Activated CD4-positive, alpha-beta memory T cell treated with anti-CD3 and anti-CD28 coated beads, Interleukin-2, amount 10 ng/mL, durations not matched to agents 7 days and 5 days (primary cell): ENCODE data around the gene TNFRSF21. TPM values are rescaled to one million over a fixed set of nuclear protein-coding genes. Genes with fewer than 3 reads are reported as not detected.
"Not testable (repeated sequence)": the region's sequence is repeated elsewhere in the genome, so short reads cannot be mapped to it uniquely, and the experiment has no call there.

Source experiments
- CTCF ChIA-PET: fragments of 350-600 bp; sonication (Branson Sonifier 250); formaldehyde crosslinking; loops from one replicate; lab custom pipeline; 2021; ENCODE audit warnings: antibody characterized with exemption, inconsistent platforms; lab: Charles Lee
- POLR2A ChIA-PET: fragments of 350-600 bp; sonication (Branson Sonifier 250); formaldehyde crosslinking; loops from one replicate; lab custom pipeline; 2021; ENCODE audit warnings: antibody characterized with exemption; lab: Charles Lee
- DNase-seq: peaks from one replicate; pipeline ENCODE4 v3.0.0-alpha.2; 2020
- H3K27ac Mint-ChIP-seq: one replicate; pipeline ENCODE4 v1.8.0; 2021; ENCODE audit warnings: mild to moderate bottlenecking, mixed read lengths
- H3K27me3 Mint-ChIP-seq: one replicate; pipeline ENCODE4 v1.8.0; 2021; ENCODE audit warnings: mixed read lengths
- H3K36me3 Mint-ChIP-seq: one replicate; pipeline ENCODE4 v1.8.0; 2021; ENCODE audit warnings: low read depth, mixed read lengths
- H3K4me1 Mint-ChIP-seq: one replicate; pipeline ENCODE4 v1.8.0; 2021; ENCODE audit warnings: mixed read lengths
- H3K4me3 Mint-ChIP-seq: one replicate; pipeline ENCODE4 v1.8.0; 2021; ENCODE audit warnings: mild to moderate bottlenecking, mixed read lengths
- H3K9me3 Mint-ChIP-seq: one replicate; pipeline ENCODE4 v1.8.0; 2021; ENCODE audit warnings: mixed read lengths
- total RNA-seq, 2 experiments: library from RNA; stranded (reverse); gene quantifications; one replicate each; pipeline ENCODE4 v1.2.3, GENCODE V29; 2021

Gene TNFRSF21
- total RNA-seq, 2 experiments from 2014 or later: 0.18 TPM; not detected in 1

DNA sequence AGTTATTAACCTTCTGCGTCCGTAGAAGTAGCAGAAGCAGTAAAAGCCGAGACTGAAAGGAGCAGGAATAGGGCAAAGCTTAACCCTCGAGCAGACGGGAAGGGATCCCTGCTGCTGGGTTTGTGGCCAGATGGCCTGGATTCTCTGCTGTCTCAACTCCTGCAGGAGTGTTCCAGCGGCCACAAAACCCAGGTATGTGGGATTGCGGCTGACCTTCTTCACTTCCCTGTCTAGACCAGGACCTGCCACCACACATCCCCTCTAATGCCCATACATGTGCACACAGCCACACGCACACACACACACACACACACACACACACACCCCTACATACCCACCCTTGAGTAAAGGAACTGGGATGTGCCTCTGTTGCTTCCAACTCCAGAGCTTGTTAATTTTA lies 33.1 kb upstream of the TNFRSF21 start:
- ChIA-PET POLR2A (no interaction called here), CTCF (no interaction called here)
- no peak for DNase-seq
- no peaks in the 10 kb centered on the region for H3K9me3 Mint-ChIP-seq
- no peaks in the 10 kb centered on the region for H3K27me3 Mint-ChIP-seq
- no peaks in the 10 kb centered on the region for H3K4me1 Mint-ChIP-seq
- H3K27ac Mint-ChIP-seq: no peak overlapping the region
- H3K4me3 Mint-ChIP-seq: no peak overlapping the region
- H3K36me3 Mint-ChIP-seq: no peaks in the 10 kb centered on the region

- no peaks in the 10 kb centered on the region for H3K9me3 Mint-ChIP-seq
- ChIA-PET CTCF (no interaction called here), POLR2A (no interaction called here)
- H3K4me3 Mint-ChIP-seq: no peak overlapping the region
- no peaks in the 10 kb centered on the region for H3K4me1 Mint-ChIP-seq
- no peak overlapping the region for H3K27ac Mint-ChIP-seq
- no peak for DNase-seq
- no peaks in the 10 kb centered on the region for H3K36me3 Mint-ChIP-seq
- H3K27me3 Mint-ChIP-seq: peaks cover 5% of the 10 kb centered on the region
Observed at GRCh38 chr6:47337519-47337918, 27.8 kb upstream of the TNFRSF21 start.

DNA sequence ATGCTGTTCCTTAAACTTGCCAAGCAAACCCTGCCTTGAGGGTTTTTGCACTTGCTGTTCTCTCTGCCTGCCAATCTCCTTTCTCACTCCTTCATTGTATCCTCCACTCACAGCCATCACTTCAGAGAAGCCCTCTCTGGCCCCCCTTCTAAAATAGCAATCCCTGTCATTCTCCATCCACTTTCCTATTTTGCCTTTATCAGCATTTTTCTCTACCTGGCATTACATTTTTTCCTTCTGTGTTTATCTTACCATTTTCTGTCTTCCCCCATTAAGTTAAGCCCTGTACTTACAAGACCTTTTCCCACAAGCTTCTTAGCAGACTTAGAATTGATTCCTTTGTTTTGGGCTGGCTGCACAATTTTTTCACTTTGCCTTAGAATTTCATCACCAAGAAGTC lies 26.6 kb upstream of the TNFRSF21 start:
- H3K27me3 Mint-ChIP-seq: peaks cover 5% of the 10 kb centered on the region
- H3K36me3 Mint-ChIP-seq: no peaks in the 10 kb centered on the region
- H3K27ac Mint-ChIP-seq: no peak overlapping the region
- no peaks in the 10 kb centered on the region for H3K9me3 Mint-ChIP-seq
- POLR2A ChIA-PET: no interaction called here
- no peak overlapping the region for H3K4me3 Mint-ChIP-seq
- DNase-seq: no peak
- CTCF ChIA-PET: interaction anchor here (0.5 kb wide), 1 partner anchor 42 kb away, joined by 3 read pairs; no protein-coding TSS in a partner anchor
- H3K4me1 Mint-ChIP-seq: no peaks in the 10 kb centered on the region

GRCh38 chr6:47335466-47335865 lies 25.8 kb upstream of the TNFRSF21 start:
- H3K4me1 Mint-ChIP-seq: no peaks in the 10 kb centered on the region
- H3K27ac Mint-ChIP-seq: no peak overlapping the region
- POLR2A ChIA-PET: no interaction called here
- no peaks in the 10 kb centered on the region for H3K9me3 Mint-ChIP-seq
- no peak for DNase-seq
- no peak overlapping the region for H3K4me3 Mint-ChIP-seq
- no peaks in the 10 kb centered on the region for H3K36me3 Mint-ChIP-seq
- H3K27me3 Mint-ChIP-seq: peaks cover 9% of the 10 kb centered on the region
- CTCF ChIA-PET: no interaction called here

DNA sequence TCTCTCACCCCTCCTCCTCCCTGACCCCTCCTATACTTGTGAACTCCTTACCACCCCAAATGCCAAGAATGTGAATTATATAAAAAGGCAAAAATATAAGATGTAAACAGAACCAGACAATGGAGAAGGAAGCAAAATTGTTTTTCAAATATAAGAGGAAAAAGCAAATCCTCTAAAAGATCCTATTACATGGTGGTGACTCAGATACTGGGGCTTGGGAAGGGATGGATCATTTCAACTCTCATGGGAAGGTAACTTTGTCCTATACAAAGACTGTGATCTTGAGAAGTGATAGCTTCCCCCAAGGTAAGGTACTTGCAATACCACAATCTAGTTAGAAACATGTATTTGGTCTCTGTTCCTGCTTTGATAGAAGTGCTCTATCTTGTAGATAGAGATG lies 24.6 kb upstream of the TNFRSF21 start:
- Mint-ChIP-seq H3K27ac (no peak overlapping the region), H3K27me3 (peaks cover 11% of the 10 kb centered on the region), H3K36me3 (no peaks in the 10 kb centered on the region), H3K4me3 (no peak overlapping the region), H3K9me3 (no peaks in the 10 kb centered on the region), H3K4me1 (no peaks in the 10 kb centered on the region)
- DNase-seq: no peak
- POLR2A ChIA-PET: no interaction called here
- CTCF ChIA-PET: no interaction called here

GRCh38 chr6:47328606-47329005 lies 18.9 kb upstream of the TNFRSF21 start:
- POLR2A ChIA-PET, H3K4me3 Mint-ChIP-seq, H3K27ac Mint-ChIP-seq, CTCF ChIA-PET, H3K36me3 Mint-ChIP-seq, DNase-seq, H3K4me1 Mint-ChIP-seq, H3K9me3 Mint-ChIP-seq: not testable (repeated sequence)
- peaks cover 12% of the 10 kb centered on the region for H3K27me3 Mint-ChIP-seq

GRCh38 chr6:47328139-47328538 lies 18.4 kb upstream of the TNFRSF21 start:
- H3K4me3 Mint-ChIP-seq, POLR2A ChIA-PET, H3K27ac Mint-ChIP-seq, H3K4me1 Mint-ChIP-seq, H3K36me3 Mint-ChIP-seq, DNase-seq, CTCF ChIA-PET, H3K9me3 Mint-ChIP-seq: not testable (repeated sequence)
- H3K27me3 Mint-ChIP-seq: peaks cover 12% of the 10 kb centered on the region

GRCh38 chr6:47323887-47324286 lies 14.2 kb upstream of the TNFRSF21 start:
- DNase-seq: no peak
- no peaks in the 10 kb centered on the region for H3K36me3 Mint-ChIP-seq
- peaks cover 8% of the 10 kb centered on the region for H3K4me1 Mint-ChIP-seq
- no peak overlapping the region for H3K27ac Mint-ChIP-seq
- no peak overlapping the region for H3K4me3 Mint-ChIP-seq
- peaks cover 21% of the 10 kb centered on the region for H3K27me3 Mint-ChIP-seq
- H3K9me3 Mint-ChIP-seq: peaks cover 2% of the 10 kb centered on the region
- CTCF ChIA-PET: interaction anchor here (1.0 kb wide), 1 partner anchor 14 kb away, joined by 4 read pairs; the partner anchor contains the start of gene TNFRSF21
- POLR2A ChIA-PET: no interaction called here

DNA sequence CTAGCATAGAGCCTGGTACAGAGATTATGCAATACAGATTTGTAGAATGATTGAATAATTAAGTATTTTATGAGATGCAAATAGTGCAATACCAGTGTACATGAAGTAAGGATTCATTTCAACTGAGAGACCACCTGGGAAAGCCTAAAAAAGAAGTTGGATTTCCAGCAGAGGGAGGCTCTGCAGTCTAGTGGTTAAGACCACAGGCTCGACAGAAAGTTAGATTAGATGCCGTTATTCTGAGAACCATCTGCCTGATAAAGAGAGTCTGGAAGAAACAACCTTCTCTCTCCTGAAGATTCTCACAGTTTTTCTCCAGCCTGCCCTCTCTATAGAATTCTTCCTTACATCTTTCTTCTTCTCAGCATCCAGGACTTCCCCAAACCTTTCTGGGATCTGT lies 13.6 kb upstream of the TNFRSF21 start:
- ChIA-PET POLR2A (no interaction called here), CTCF (interaction anchor here (1.0 to 1.1 kb wide), 2 partner anchors 13 to 458 kb away, joined by 3 to 4 read pairs; partner anchors contain the start of gene TNFRSF21)

DNA sequence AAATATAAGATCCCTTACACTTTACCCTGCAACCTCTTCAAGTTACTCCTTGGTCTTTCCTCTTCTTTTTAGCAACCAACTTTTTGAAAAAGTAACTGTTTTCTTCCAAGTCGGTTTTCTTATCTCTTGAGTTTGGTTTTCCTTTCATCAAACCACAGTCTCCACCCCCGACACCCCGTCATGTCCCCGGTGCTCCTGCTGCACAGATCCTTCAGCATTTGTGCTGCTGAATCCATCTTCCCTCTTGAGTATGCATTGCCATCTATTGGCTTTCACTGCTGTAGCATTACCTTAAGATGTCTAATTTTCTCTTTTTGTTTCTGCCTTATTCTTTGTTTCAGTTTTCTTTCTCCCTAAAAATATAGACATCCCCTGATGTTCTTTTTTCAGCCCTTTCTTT lies 11.9 kb upstream of the TNFRSF21 start:
- Mint-ChIP-seq H3K36me3 (no peaks in the 10 kb centered on the region), H3K4me3 (no peak overlapping the region), H3K9me3 (peaks cover 2% of the 10 kb centered on the region), H3K27ac (no peak overlapping the region), H3K4me1 (peaks cover 7% of the 10 kb centered on the region), H3K27me3 (peaks cover 25% of the 10 kb centered on the region)
- CTCF ChIA-PET: no interaction called here
- POLR2A ChIA-PET: no interaction called here
- no peak for DNase-seq

More for the DNA sequence above, 13.6 kb upstream of the TNFRSF21 start:
- DNase-seq: no peak
- Mint-ChIP-seq H3K36me3 (no peaks in the 10 kb centered on the region), H3K4me3 (no peak overlapping the region), H3K9me3 (peaks cover 2% of the 10 kb centered on the region), H3K27me3 (peaks cover 21% of the 10 kb centered on the region), H3K27ac (no peak overlapping the region), H3K4me1 (peaks cover 7% of the 10 kb centered on the region)

DNA sequence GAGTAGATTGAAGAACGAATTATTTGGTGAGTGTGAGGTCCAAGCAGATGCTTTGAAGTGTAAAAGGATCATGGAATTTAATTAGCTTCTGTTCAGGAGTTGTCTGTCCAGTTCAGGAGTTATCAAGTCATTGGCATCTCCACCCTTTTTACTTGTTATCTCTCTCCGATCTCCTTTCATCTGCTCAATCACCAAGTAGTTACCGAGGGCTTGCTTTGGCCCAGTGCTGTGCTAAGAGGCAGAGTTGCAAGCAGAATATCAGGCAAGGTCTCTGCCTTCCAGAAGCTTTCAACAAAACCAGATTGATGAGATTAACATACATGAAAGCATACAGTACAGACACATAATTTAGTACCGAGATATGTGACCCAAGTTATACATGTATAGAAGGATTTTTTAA lies 10.2 kb upstream of the TNFRSF21 start:
- peaks cover 2% of the 10 kb centered on the region for H3K9me3 Mint-ChIP-seq
- peaks cover 7% of the 10 kb centered on the region for H3K4me1 Mint-ChIP-seq
- ChIA-PET POLR2A (no interaction called here), CTCF (no interaction called here)
- H3K36me3 Mint-ChIP-seq: no peaks in the 10 kb centered on the region
- H3K27me3 Mint-ChIP-seq: peaks cover 22% of the 10 kb centered on the region
- no peak overlapping the region for H3K27ac Mint-ChIP-seq
- no peak overlapping the region for H3K4me3 Mint-ChIP-seq
- DNase-seq: no peak

GRCh38 chr6:47319382-47319781 lies 9.7 kb upstream of the TNFRSF21 start:
- Mint-ChIP-seq H3K4me3 (no peak overlapping the region), H3K27me3 (peaks cover 22% of the 10 kb centered on the region), H3K9me3 (peaks cover 2% of the 10 kb centered on the region), H3K27ac (no peak overlapping the region), H3K36me3 (no peaks in the 10 kb centered on the region), H3K4me1 (peaks cover 7% of the 10 kb centered on the region)
- DNase-seq: no peak
- ChIA-PET POLR2A (no interaction called here), CTCF (no interaction called here)

DNA sequence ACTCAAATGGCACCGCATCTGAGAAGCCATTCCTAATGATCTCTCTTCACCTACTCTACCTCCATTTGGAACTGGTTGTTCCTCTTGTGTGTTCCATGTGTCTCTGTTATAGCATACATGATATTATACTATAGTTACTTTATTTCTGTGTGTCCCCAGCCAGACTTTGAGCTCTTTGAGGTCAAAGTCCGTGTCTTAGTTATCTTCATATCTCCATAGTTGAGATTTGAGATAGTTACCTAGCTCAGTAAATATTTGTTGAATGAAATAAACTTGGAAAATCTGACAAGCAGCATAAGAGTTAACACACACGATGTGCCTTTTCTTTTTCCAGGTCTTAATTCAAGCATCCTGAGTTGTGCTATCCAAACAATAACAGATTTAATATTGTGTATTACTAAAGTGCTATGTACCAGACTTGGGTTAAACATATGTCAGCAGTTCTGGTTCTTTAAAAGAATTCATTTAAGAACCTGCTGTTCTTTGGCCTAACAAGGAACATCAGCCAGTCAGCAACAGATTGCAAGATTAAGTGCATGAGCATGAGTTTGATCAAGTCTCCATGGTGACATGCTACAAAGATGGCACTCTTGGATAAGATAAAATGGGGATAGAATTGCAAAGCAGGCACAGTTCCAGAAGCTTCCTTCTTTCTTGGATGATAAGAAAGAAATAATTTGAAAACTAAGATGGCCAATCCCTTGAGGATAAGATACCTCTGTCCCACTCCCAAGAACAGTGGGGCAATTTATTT lies 8.7 kb upstream of the TNFRSF21 start:
- Mint-ChIP-seq H3K4me3 (no peak overlapping the region), H3K9me3 (peaks cover 2% of the 10 kb centered on the region), H3K27me3 (peaks cover 19% of the 10 kb centered on the region), H3K4me1 (peaks cover 7% of the 10 kb centered on the region), H3K36me3 (no peaks in the 10 kb centered on the region), H3K27ac (no peak overlapping the region)
- CTCF ChIA-PET: no interaction called here
- no peak for DNase-seq
- POLR2A ChIA-PET: no interaction called here

DNA sequence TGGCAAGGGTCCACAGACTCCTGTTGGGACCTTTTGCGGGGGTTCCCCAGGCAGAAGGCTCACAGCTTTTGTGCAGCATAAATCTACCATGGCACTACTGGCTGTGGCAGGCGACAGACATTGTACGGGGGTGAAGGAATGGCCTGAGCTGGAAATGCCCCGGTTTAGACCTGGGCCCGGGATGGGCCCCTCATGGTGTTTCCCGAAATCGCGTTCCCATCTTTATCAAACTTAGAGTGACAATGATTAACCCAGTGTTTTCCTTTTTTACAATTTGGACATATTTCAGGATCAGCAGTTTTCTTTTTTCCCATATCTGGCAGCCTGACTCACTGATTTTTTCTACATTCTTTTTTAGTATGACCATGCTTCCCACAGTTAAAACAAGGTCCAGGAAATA lies 5.5 kb upstream of the TNFRSF21 start:
- H3K27ac Mint-ChIP-seq, H3K36me3 Mint-ChIP-seq, H3K9me3 Mint-ChIP-seq, H3K4me1 Mint-ChIP-seq, DNase-seq, POLR2A ChIA-PET, H3K4me3 Mint-ChIP-seq, CTCF ChIA-PET: not testable (repeated sequence)
- H3K27me3 Mint-ChIP-seq: peaks cover 24% of the 10 kb centered on the region
